ENCODE data around the gene FAM76B.
A peak's percentile ranks its signal among the peaks of the same experiment; 100 is the strongest.

FAM76B gene

GRCh38 chr11:95802806-95803205, 13.2 kb upstream of the FAM76B start:
- no peak for DNase-seq (ENCODE audit: low read depth in 2 of 2)
- H3K4me3 ChIP-seq (replicated peaks in 1 of 2; ENCODE audit: low read depth in 2 of 2, low read length in 2 of 2): no peak overlapping the region
- no peak for TF ChIP-seq CTCF (IDR thresholded peaks at IDR 0.05; ENCODE audit: low read depth, low read length)

DNA sequence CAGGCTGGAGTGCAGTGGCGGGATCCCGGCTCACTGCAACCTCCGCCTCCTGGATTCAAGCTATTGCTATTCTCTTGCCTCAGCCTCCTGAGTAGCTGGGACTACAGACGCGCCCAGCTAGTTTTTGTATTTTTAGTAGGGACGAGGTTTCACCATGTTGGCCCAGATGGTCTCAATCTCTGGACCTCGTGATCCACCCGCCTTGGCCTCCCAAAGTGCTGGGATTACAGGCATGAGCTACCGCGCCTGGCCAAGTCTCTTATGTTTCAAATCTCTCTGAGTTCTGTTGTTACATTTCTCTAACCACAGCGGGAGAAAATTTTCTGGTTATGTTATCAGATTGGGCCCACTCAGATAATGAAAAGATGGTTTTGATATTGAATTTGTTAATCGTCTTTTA, 10.9 kb upstream of the FAM76B start:
- DNase-seq (ENCODE audit: low read depth in 2 of 2): no peak
- H3K4me3 ChIP-seq (replicated peaks in 1 of 2; ENCODE audit: low read depth in 2 of 2, low read length in 2 of 2): no peak overlapping the region

DNA sequence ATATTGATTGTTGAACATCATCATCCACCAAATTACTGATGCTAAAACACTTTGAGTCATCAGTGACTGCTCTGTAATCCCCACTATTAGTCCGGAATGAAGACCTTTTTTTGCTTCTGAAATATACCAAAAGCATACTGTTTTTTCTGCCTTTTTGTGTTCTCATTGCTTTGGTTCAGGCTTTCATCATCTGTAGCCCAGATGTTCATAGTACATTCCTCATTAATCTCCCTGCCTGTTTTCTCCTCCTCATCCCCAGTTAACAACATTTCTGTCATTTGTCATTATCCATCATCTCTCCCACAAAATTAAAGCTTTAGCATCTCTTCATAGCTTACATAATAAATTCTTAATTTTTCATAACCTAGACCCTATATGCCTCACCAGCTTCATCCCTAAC, 10.0 kb upstream of the FAM76B start:
- no peak for DNase-seq (ENCODE audit: low read depth in 2 of 2)
- H3K4me3 ChIP-seq (replicated peaks in 1 of 2; ENCODE audit: low read depth in 2 of 2, low read length in 2 of 2): no peak overlapping the region
- TF ChIP-seq CTCF (IDR thresholded peaks at IDR 0.05; ENCODE audit: low read depth, low read length): no peak

More for the DNA sequence above, 10.9 kb upstream of the FAM76B start:
- no peak for TF ChIP-seq CTCF (IDR thresholded peaks at IDR 0.05; ENCODE audit: low read depth, low read length)

GRCh38 chr11:95796501-95796900, 6.9 kb upstream of the FAM76B start:
- TF ChIP-seq CTCF (IDR thresholded peaks at IDR 0.05; ENCODE audit: low read depth, low read length): no peak
- no peak for DNase-seq (ENCODE audit: low read depth in 2 of 2)
- H3K4me3 ChIP-seq (replicated peaks in 1 of 2; ENCODE audit: low read depth in 2 of 2, low read length in 2 of 2): no peak overlapping the region

DNA sequence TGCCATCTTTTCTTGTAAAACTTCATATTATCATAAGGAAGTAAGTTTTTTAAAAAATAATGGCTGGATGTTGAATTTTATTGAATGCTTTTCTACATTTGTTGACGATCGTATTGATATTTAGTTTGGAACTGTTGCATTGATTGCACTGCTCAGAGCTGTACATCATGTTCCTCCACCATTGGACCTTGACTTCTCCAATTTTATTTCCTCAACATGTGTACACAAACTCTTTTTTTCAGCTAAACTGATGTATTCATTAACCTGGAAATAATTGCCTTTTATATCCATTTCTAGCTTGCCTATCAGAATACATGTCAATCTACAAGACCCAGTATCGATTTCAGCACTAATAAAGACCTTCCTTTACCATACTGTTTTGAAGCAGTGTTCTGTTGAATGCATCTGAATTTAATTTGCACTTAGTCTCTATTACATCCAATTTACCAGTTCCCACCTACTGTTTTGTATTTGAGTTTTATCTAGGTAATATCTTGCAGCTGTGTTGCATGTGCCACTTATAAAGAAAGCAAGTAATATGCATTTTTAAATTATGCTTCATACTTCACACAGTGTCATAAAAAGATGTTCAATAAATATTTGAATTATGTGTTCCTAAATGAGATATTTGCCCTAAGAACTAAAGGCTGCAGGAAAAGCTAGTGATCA, 6.2 kb upstream of the FAM76B start:
- DNase-seq (ENCODE audit: low read depth in 2 of 2): no peak
- H3K4me3 ChIP-seq (replicated peaks in 1 of 2; ENCODE audit: low read depth in 2 of 2, low read length in 2 of 2): no peak overlapping the region
- no peak for TF ChIP-seq CTCF (IDR thresholded peaks at IDR 0.05; ENCODE audit: low read depth, low read length)

GRCh38 chr11:95794086-95794485, 4.5 kb upstream of the FAM76B start:
- no peak for TF ChIP-seq CTCF (IDR thresholded peaks at IDR 0.05; ENCODE audit: low read depth, low read length)
- no peak overlapping the region for H3K4me3 ChIP-seq (replicated peaks in 1 of 2; ENCODE audit: low read depth in 2 of 2, low read length in 2 of 2)
- DNase-seq (ENCODE audit: low read depth in 2 of 2): no peak

DNA sequence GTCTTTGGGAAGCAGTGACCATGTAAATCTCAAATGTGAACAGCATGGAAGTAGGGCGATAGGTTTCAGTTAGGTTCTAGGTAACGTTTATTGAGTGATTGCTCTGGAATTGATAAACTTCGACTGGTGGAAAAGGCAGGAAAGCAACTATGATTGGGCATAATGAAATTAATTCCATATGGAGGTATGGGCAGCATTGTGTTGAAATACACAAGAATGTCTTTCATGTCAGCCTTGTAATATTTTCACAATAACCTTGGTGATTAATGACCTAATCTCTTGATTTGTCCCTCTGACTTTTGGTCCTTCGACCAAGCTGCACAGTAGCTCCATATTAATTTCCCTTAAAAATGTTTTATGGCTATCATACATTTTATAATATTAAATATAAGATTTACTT, 3.5 kb upstream of the FAM76B start:
- peak in 1 of 2 donors; percentile 4 for DNase-seq (ENCODE audit: low read depth in 2 of 2)
- no peak overlapping the region for H3K4me3 ChIP-seq (replicated peaks in 1 of 2; ENCODE audit: low read depth in 2 of 2, low read length in 2 of 2)
- no peak for TF ChIP-seq CTCF (IDR thresholded peaks at IDR 0.05; ENCODE audit: low read depth, low read length)
